ENCODE results near the gene C19orf38. TPM values are rescaled to one million over a fixed set of nuclear protein-coding genes. Genes with fewer than 3 reads are reported as not detected.

The C19orf38 gene
- total and polyA plus RNA-seq, 2 of the 4 experiments (the other 2 are of a cell fraction) = 0.18 to 0.19 TPM

DNA sequence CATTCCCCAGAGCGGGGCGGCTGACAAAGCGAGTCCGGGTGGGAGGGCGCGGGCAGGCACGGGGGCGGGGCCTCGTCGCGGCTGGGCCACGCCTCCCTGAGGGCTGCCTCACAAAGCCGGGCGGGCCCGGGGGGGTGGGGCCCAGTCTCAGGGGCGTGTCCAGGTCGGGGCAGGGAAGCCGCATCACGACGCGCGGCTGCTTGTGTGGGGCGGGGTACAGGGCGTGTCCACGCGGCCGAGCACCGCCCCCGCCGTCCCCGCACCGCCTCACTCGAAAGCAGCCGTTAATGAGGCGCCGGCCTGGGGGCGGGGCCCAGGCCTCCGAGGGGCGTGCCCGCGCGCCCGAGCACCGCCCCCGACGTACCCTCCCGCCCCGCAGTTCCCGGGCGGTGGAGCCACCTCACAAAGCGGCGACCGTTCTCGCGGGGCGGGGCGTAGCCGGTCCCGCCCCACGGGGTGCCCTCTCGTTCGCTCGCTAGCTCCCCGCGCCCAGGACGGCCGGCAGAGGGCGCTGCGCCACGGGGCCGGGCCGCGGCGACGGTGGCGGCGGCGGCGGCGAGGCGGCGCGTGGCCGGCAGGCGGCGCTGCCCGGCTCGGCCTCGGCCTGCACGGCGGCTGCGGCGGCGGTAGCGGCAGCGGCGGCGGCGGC is 22.9 kb downstream of the C19orf38 start, which contains the start of gene CARM1:
CARM1 (plus strand) TSS at position 599 of the 649 bp plus-strand sequence. CDS start 150 bp downstream, outside the sequence.
- Histone ChIP-seq H3K56ac (ENCODE audit: extremely low read depth, insufficient read depth, low read length) (peak within 1 kb of the TSS; percentile 26), H3K4me2 (ENCODE audit: low read depth, low read length) (peak within 1 kb of the TSS; percentile 93), H3K23ac (ENCODE audit: low read depth, low read length) (peak within 1 kb of the TSS; percentile 87), H4K8ac (ENCODE audit: low read depth in 2 of 2, low read length in 2 of 2) (peak within 1 kb of the TSS; percentile 81 to 95), H3K9me1 (ENCODE audit: insufficient read depth, low read length) (peaks cover 7% of the 10 kb centered on the region), H2BK5ac (ENCODE audit: low read depth, low read length, poor library complexity, severe bottlenecking) (peak within 1 kb of the TSS; percentile 96), H4K91ac (ENCODE audit: insufficient read depth, low read depth, low read length) (peak within 1 kb of the TSS; percentile 82), H3K27me3 (ENCODE audit: control insufficient read depth, insufficient read depth, low read length) (no peaks in the 10 kb centered on the region), H3K79me1 (ENCODE audit: low read depth in 1 of 2, low read length in 2 of 2) (peaks cover 13 to 39% of the 10 kb centered on the region in 2 experiments), H3K9ac (ENCODE audit: low read depth, low read length) (peak within 1 kb of the TSS; percentile 93), H3K14ac (replicated peaks; ENCODE audit: low read depth, low read length) (peak within 1 kb of the TSS; percentile 90), H2BK120ac (ENCODE audit: low read depth, low read length) (peak within 1 kb of the TSS; percentile 44), H3K4me1 (ENCODE audit: control insufficient read depth, insufficient read depth, low read length) (peaks cover 6% of the 10 kb centered on the region), H2AK9ac (replicated peaks; ENCODE audit: low read depth, low read length, poor library complexity) (peak within 1 kb of the TSS; percentile 97), H3K4ac (ENCODE audit: low read depth, low read length) (peak within 1 kb of the TSS; percentile 86), H2BK15ac (ENCODE audit: low read depth, low read length) (peak within 1 kb of the TSS; percentile 3; the same call in 2 of the 3 replicates), H2AFZ (replicated peaks; ENCODE audit: low read length, poor library complexity) (peak within 1 kb of the TSS; percentile 95), H4K5ac (ENCODE audit: low read depth, low read length) (peak within 1 kb of the TSS; percentile 98), H2AK5ac (ENCODE audit: low read depth, low read length) (peak within 1 kb of the TSS; percentile 89), H3K18ac (ENCODE audit: low read depth, low read length) (peak within 1 kb of the TSS; percentile 84), H2BK20ac (ENCODE audit: low read depth, low read length) (peak within 1 kb of the TSS; percentile 7; the same call in 1 of the 2 replicates), H3K36me3 (ENCODE audit: control insufficient read depth, insufficient read depth, low read length) (no peaks in the 10 kb centered on the region), H3K9me3 (ENCODE audit: control insufficient read depth, insufficient read depth, low read length) (no peaks in the 10 kb centered on the region), H3K27ac (ENCODE audit: insufficient read depth, low read length) (peak within 1 kb of the TSS; percentile 89), H4K20me1 (ENCODE audit: insufficient read depth, low read length) (peaks cover 19% of the 10 kb centered on the region; the same call in 1 of the 2 replicates), H3K4me3 (ENCODE audit: insufficient read depth, low read depth, low read length) (peak within 1 kb of the TSS; percentile 97)
- ATAC-seq (ENCODE audit: low read depth) = peak; percentile 93
- intact Hi-C loops (cut with micrococcal nuclease) (loop anchor here (5.0 kb wide), 1 partner anchor 56 kb away; the partner anchor contains the start of genes TIMM29 and YIPF2), in situ Hi-C loops (cut with MboI; ENCODE audit: low sequenced_read_pairs) (no loop called here), dilution Hi-C loops (cut with HindIII; ENCODE audit: low sequenced_read_pairs, unreplicated experiment) (no loop called here)
- no TSS peak for BruUV-seq (replicated peaks)
- ChIA-PET POLR2A (ENCODE audit: unreplicated experiment) (no interaction called here), CTCF (interaction anchor here (0.5 to 1.5 kb wide), 11 partner anchors 9 to 259 kb away, joined by 3 to 9 read pairs (median 5); no protein-coding TSS in a partner anchor)
- DNase-seq = peak; percentile 97
- WGBS, 2 experiments (ENCODE audit: extremely low coverage in 2 of 2, insufficient read length in 1 of 2) = 1% methylated on average over 33 of the region's 99 CpGs; no CpG with 5 or more reads in 1 of the 2 experiments
- TF ChIP-seq RFX5 (IDR thresholded peaks at IDR 0.05; ENCODE audit: low read depth, low read length) = no peak
- TF ChIP-seq MAZ (IDR thresholded peaks at IDR 0.05; ENCODE audit: borderline replicate concordance, low read depth, low read length) = peak; percentile 85; the same call in 1 of the 2 replicates
- no peak for TF ChIP-seq FOS (IDR thresholded peaks at IDR 0.05; ENCODE audit: low read depth, low read length)
- no peak for TF ChIP-seq RCOR1 (IDR thresholded peaks at IDR 0.05; ENCODE audit: insufficient replicate concordance, low read length)
- TF ChIP-seq CEBPB (IDR thresholded peaks at IDR 0.05; ENCODE audit: low read depth, low read length) = no peak
- no peak for TF ChIP-seq CHD1 (IDR thresholded peaks at IDR 0.05; ENCODE audit: low read depth, low read length)
- peak; percentile 62; the same call in 1 of the 2 replicates for TF ChIP-seq MXI1 (IDR thresholded peaks at IDR 0.05; ENCODE audit: borderline replicate concordance, low read depth, low read length)
- TF ChIP-seq POLR2A (IDR thresholded peaks at IDR 0.05; ENCODE audit: low read depth, low read length) = no peak
- TF ChIP-seq, protein P1, sequence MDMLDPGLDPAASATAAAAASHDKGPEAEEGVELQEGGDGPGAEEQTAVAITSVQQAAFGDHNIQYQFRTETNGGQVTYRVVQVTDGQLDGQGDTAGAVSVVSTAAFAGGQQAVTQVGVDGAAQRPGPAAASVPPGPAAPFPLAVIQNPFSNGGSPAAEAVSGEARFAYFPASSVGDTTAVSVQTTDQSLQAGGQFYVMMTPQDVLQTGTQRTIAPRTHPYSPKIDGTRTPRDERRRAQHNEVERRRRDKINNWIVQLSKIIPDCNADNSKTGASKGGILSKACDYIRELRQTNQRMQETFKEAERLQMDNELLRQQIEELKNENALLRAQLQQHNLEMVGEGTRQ (IDR thresholded peaks at IDR 0.05; ENCODE audit: low read depth, low read length) = peak; percentile 54; the same call in 1 of the 2 replicates
- TF ChIP-seq, protein P2, sequence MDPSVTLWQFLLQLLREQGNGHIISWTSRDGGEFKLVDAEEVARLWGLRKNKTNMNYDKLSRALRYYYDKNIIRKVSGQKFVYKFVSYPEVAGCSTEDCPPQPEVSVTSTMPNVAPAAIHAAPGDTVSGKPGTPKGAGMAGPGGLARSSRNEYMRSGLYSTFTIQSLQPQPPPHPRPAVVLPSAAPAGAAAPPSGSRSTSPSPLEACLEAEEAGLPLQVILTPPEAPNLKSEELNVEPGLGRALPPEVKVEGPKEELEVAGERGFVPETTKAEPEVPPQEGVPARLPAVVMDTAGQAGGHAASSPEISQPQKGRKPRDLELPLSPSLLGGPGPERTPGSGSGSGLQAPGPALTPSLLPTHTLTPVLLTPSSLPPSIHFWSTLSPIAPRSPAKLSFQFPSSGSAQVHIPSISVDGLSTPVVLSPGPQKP (IDR thresholded peaks at IDR 0.05; ENCODE audit: borderline replicate concordance, low read depth, low read length) = no peak
- TF ChIP-seq SMC3 (IDR thresholded peaks at IDR 0.05; ENCODE audit: low read depth, low read length) = peak; percentile 58
- TF ChIP-seq RAD21 (IDR thresholded peaks at IDR 0.05; ENCODE audit: low read length) = peak; percentile 59
- TF ChIP-seq NFE2L2 (IDR thresholded peaks at IDR 0.05; ENCODE audit: low read depth, low read length) = no peak
- TF ChIP-seq, protein P3, sequence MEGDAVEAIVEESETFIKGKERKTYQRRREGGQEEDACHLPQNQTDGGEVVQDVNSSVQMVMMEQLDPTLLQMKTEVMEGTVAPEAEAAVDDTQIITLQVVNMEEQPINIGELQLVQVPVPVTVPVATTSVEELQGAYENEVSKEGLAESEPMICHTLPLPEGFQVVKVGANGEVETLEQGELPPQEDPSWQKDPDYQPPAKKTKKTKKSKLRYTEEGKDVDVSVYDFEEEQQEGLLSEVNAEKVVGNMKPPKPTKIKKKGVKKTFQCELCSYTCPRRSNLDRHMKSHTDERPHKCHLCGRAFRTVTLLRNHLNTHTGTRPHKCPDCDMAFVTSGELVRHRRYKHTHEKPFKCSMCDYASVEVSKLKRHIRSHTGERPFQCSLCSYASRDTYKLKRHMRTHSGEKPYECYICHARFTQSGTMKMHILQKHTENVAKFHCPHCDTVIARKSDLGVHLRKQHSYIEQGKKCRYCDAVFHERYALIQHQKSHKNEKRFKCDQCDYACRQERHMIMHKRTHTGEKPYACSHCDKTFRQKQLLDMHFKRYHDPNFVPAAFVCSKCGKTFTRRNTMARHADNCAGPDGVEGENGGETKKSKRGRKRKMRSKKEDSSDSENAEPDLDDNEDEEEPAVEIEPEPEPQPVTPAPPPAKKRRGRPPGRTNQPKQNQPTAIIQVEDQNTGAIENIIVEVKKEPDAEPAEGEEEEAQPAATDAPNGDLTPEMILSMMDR (conservative IDR thresholded peaks at IDR 0.05; ENCODE audit: low read depth, low read length) = peak; percentile 94

Measured in IMR-90 (cell line).